HG02885 (cell line): ENCODE data around the gene CHIA.
"Not testable (repeated sequence)": the region's sequence is repeated elsewhere in the genome, so short reads cannot be mapped to it uniquely, and the experiment has no call there.

Experiments
- ATAC-seq: cut with Tn5 transposase; IDR thresholded peaks from one replicate; pipeline ENCODE4 v1.9.1; 2021; ENCODE audit warnings: mild to moderate bottlenecking; ENCODE audit not compliant: unreplicated experiment, poor library complexity

Gene CHIA

DNA sequence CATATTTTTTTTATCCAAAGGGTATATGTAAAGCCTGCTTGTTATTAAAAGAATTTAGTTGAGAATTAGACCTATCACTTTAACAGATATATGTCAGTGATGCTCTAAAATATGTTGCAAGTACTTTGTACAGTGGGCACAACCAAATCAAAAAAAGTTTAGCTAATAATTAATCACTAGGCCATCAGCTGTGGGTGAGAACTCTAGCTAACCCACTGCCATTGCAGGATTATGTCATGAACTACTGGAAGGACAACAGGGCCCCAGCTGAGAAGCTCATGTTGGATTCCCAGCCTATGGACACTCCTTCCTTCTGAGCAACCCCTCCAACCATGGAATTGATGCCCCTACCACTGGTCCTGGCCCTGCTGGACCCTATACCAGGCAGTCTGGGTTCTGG lies 6.8 kb upstream of the CHIA start:
- no peak for ATAC-seq

- ATAC-seq = no peak
These were observed 4.8 kb upstream of the CHIA start for GRCh38 chr1:111285879-111286278.

- ATAC-seq = no peak
These were observed 3.7 kb upstream of the CHIA start for GRCh38 chr1:111286912-111287311.

DNA sequence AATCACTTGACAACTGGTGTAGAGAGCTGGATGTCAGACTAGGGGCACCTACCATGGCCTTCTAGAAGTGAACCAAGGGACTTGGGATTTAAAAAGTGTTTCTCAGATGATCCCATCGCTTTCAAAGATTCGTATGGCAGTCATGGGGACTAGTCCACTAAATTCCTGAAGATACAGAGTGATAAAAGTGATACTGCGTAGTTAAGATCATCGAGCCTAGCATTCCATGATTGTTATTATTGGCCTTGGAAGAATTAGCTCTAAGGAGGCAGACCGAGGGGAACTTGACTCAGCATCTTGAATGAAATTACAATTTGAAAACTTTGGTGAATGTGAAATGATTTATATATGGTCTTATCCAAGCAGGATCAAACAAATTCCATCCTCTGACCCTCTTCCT lies 1.3 kb upstream of the CHIA start:
- ATAC-seq = no peak

- ATAC-seq = no peak
These were observed 547 bp upstream of the CHIA start for GRCh38 chr1:111290104-111290503.

GRCh38 chr1:111294390-111294789 lies 3.7 kb downstream of the CHIA start:
- ATAC-seq = no peak

DNA sequence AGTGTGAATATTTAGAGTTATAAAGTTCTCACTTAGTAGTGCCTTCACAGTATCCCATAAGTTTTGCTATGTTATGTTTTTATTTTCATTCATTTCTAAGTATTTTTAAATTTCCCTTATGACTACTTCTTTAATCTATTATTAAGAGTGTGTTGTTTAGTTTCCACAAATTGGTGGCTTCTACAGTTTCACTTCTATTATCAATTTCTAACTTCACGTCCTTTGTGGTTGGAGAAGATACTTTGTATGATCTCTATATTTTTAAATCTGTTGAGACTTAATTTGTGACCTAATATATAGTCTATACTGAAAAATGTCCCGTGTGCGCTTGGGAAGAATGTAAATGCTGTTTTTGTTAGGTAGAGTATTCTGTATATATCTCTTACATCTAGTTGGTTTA lies 11.7 kb downstream of the CHIA start:
- ATAC-seq = no peak

- ATAC-seq = no peak
These were observed 19.0 kb downstream of the CHIA start for GRCh38 chr1:111309690-111310089.

GRCh38 chr1:111318523-111318922 lies 27.9 kb downstream of the CHIA start:
- no peak for ATAC-seq

GRCh38 chr1:111320066-111320879 lies 29.6 kb downstream of the CHIA start:
- no peak for ATAC-seq

GRCh38 chr1:111323231-111323630 lies 32.6 kb downstream of the CHIA start:
- no peak for ATAC-seq

GRCh38 chr1:111332190-111332589 lies 41.5 kb downstream of the CHIA start:
- peak; percentile 52 for ATAC-seq

GRCh38 chr1:111334169-111334568 lies 43.5 kb downstream of the CHIA start:
- no peak for ATAC-seq

- ATAC-seq = not testable (repeated sequence)
These were observed 44.7 kb downstream of the CHIA start for GRCh38 chr1:111335214-111335877.

GRCh38 chr1:111338849-111339248 lies 48.2 kb downstream of the CHIA start:
- ATAC-seq = not testable (repeated sequence)

GRCh38 chr1:111346089-111346885 lies 55.6 kb downstream of the CHIA start:
- peak; percentile 93 for ATAC-seq

DNA sequence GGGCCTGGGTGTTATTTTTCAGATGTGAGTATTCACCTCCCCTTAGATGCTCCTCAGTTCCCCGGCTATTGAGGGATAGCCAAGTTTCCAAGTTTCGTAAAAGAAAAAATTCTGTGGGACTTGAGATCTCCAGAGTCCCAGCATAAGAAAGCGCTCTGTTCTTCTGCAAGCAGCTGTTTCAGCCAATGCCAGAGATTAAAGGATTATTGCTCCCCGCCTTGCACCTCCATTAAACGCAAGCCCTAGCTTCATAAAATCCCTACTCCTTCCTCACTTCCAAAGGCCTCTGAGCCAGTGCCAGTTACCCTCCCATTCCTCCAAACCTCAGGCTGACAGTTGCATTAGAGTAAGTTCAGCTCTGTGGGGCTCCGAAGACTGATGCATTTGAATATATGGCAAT lies 56.4 kb downstream of the CHIA start:
- ATAC-seq = no peak

- no peak for ATAC-seq
These were observed 61.0 kb downstream of the CHIA start for GRCh38 chr1:111351700-111352099.

GRCh38 chr1:111354584-111354983 lies 63.9 kb downstream of the CHIA start:
- ATAC-seq = no peak

GRCh38 chr1:111358964-111359363 lies 68.3 kb downstream of the CHIA start:
- no peak for ATAC-seq

- ATAC-seq = no peak
These were observed 68.7 kb downstream of the CHIA start for GRCh38 chr1:111359376-111359775.
